Astrocyte (in vitro differentiated cells and primary cell): ENCODE data around the gene EBF4. TPM values are rescaled to one million over a fixed set of nuclear protein-coding genes. Genes with fewer than 3 reads are reported as not detected.

ENCODE experiments used
- DNase-seq: peaks from one replicate; pipeline ENCODE4 v3.0.0-alpha.2; 2010; ENCODE audit warnings: low read depth
- FAIRE-seq: peaks from 2 replicates; lab custom pipeline; 2011; peaks lifted over from hg19 to GRCh38; lab: Jason Lieb, UNC
- H2AFZ ChIP-seq: 2 replicates; pipeline ENCODE4 v1.6.0; 2012; ENCODE audit warnings: low read depth, low read length, inconsistent platforms
- H3K27ac ChIP-seq: 2 replicates; pipeline ENCODE4 v1.5.1; 2011; ENCODE audit warnings: low read depth, low read length, inconsistent platforms
- H3K27me3 ChIP-seq: 2 replicates; pipeline ENCODE4 v1.6.0; 2011; ENCODE audit warnings: low read length, inconsistent platforms; ENCODE audit not compliant: insufficient read depth
- H3K36me3 ChIP-seq: 2 replicates; pipeline ENCODE4 v1.5.1; 2011; ENCODE audit warnings: low read length, inconsistent platforms; ENCODE audit not compliant: insufficient read depth
- H3K4me1 ChIP-seq: 2 replicates; pipeline ENCODE4 v1.5.1; 2011; ENCODE audit warnings: low read length, inconsistent platforms; ENCODE audit not compliant: insufficient read depth
- H3K4me2 ChIP-seq: 2 replicates; pipeline ENCODE4 v1.6.0; 2012; ENCODE audit warnings: low read length, inconsistent platforms
- H3K4me3 ChIP-seq: 2 replicates; pipeline ENCODE4 v1.5.1; 2011; ENCODE audit warnings: low read depth, mild to moderate bottlenecking, low read length, inconsistent platforms; ENCODE audit not compliant: insufficient read depth
- H3K79me2 ChIP-seq: 2 replicates; pipeline ENCODE4 v1.6.0; 2012; ENCODE audit warnings: mild to moderate bottlenecking, low read length, inconsistent platforms; ENCODE audit not compliant: insufficient read depth
- H3K9ac ChIP-seq: 2 replicates; pipeline ENCODE4 v1.6.0; 2012; ENCODE audit warnings: mild to moderate bottlenecking, low read length, inconsistent platforms
- H3K9me3 ChIP-seq: 2 replicates; pipeline ENCODE4 v1.5.1; 2012; ENCODE audit warnings: low read depth, mild to moderate bottlenecking, low read length, inconsistent platforms; ENCODE audit not compliant: insufficient read depth
- H4K20me1 ChIP-seq: 2 replicates; pipeline ENCODE4 v1.6.0; 2012; ENCODE audit warnings: low read length, inconsistent platforms; ENCODE audit not compliant: insufficient read depth
- H3K27ac Mint-ChIP-seq: one replicate; pipeline ENCODE4 v1.8.0; 2021; ENCODE audit warnings: mild to moderate bottlenecking, mixed read lengths; ENCODE audit not compliant: unreplicated experiment
- H3K27me3 Mint-ChIP-seq: one replicate; pipeline ENCODE4 v1.8.0; 2021; ENCODE audit warnings: low read depth, mixed read lengths; ENCODE audit not compliant: unreplicated experiment
- H3K36me3 Mint-ChIP-seq: one replicate; pipeline ENCODE4 v1.8.0; 2021; ENCODE audit warnings: low read depth, mixed read lengths; ENCODE audit not compliant: unreplicated experiment
- H3K4me1 Mint-ChIP-seq: one replicate; pipeline ENCODE4 v1.8.0; 2021; ENCODE audit warnings: low read depth, mixed read lengths; ENCODE audit not compliant: unreplicated experiment
- H3K4me3 Mint-ChIP-seq: one replicate; pipeline ENCODE4 v1.8.0; 2021; ENCODE audit warnings: mild to moderate bottlenecking, moderate library complexity, mixed read lengths; ENCODE audit not compliant: unreplicated experiment
- H3K9me3 Mint-ChIP-seq: one replicate; pipeline ENCODE4 v1.8.0; 2021; ENCODE audit warnings: mild to moderate bottlenecking, mixed read lengths; ENCODE audit not compliant: unreplicated experiment
- EZH2 ChIP-seq: IDR thresholded peaks from 2 replicates; pipeline ENCODE4 v1.6.1; 2012; ENCODE audit warnings: mild to moderate bottlenecking, low read length, inconsistent platforms; ENCODE audit not compliant: insufficient read depth
- total RNA-seq: library from RNA; stranded (reverse); gene quantifications from 2 replicates; pipeline ENCODE4 v1.2.1, GENCODE V29; 2021
- TF ChIP-seq, protein P1 (sequence below): IDR thresholded peaks from 2 replicates; pipeline ENCODE4 v1.5.1; 2011; ENCODE audit warnings: low read depth, mild to moderate bottlenecking, inconsistent platforms, low read length, moderate library complexity; ENCODE audit not compliant: insufficient read depth

Gene EBF4
- total RNA-seq, 1 donor from 2014 or later: 2.3 TPM

- Histone ChIP-seq H3K4me2 (no peak overlapping the region), H3K27me3 (peaks cover 43% of the 10 kb centered on the region), H3K9ac (no peak overlapping the region), H3K4me3 (no peak overlapping the region), H4K20me1 (peaks cover 12% of the 10 kb centered on the region), H3K9me3 (no peaks in the 10 kb centered on the region), H3K36me3 (no peaks in the 10 kb centered on the region), H2AFZ (no peak overlapping the region), H3K4me1 (no peaks in the 10 kb centered on the region), H3K79me2 (no peaks in the 10 kb centered on the region), H3K27ac (no peak overlapping the region)
- Mint-ChIP-seq H3K4me1 (no peaks in the 10 kb centered on the region), H3K9me3 (peaks cover 5% of the 10 kb centered on the region), H3K36me3 (no peaks in the 10 kb centered on the region), H3K4me3 (no peak overlapping the region), H3K27me3 (peaks cover 71% of the 10 kb centered on the region), H3K27ac (no peak overlapping the region)
- DNase-seq (no peak), FAIRE-seq (no peak)
- TF ChIP-seq, protein P1, sequence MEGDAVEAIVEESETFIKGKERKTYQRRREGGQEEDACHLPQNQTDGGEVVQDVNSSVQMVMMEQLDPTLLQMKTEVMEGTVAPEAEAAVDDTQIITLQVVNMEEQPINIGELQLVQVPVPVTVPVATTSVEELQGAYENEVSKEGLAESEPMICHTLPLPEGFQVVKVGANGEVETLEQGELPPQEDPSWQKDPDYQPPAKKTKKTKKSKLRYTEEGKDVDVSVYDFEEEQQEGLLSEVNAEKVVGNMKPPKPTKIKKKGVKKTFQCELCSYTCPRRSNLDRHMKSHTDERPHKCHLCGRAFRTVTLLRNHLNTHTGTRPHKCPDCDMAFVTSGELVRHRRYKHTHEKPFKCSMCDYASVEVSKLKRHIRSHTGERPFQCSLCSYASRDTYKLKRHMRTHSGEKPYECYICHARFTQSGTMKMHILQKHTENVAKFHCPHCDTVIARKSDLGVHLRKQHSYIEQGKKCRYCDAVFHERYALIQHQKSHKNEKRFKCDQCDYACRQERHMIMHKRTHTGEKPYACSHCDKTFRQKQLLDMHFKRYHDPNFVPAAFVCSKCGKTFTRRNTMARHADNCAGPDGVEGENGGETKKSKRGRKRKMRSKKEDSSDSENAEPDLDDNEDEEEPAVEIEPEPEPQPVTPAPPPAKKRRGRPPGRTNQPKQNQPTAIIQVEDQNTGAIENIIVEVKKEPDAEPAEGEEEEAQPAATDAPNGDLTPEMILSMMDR: no peak
- no peak for TF ChIP-seq EZH2
Observed at GRCh38 chr20:2697768-2698167, 5.2 kb downstream of the EBF4 start.

- H3K9me3 ChIP-seq: no peaks in the 10 kb centered on the region
- H3K36me3 ChIP-seq: no peaks in the 10 kb centered on the region
- Mint-ChIP-seq H3K9me3 (peaks cover 5% of the 10 kb centered on the region), H3K27ac (no peak overlapping the region), H3K36me3 (no peaks in the 10 kb centered on the region), H3K4me1 (no peaks in the 10 kb centered on the region), H3K27me3 (peaks cover 71% of the 10 kb centered on the region), H3K4me3 (no peak overlapping the region)
- peaks cover 43% of the 10 kb centered on the region for H3K27me3 ChIP-seq
- no peak overlapping the region for H2AFZ ChIP-seq
- H3K4me3 ChIP-seq: no peak overlapping the region
- H3K4me1 ChIP-seq: no peaks in the 10 kb centered on the region
- H3K79me2 ChIP-seq: no peaks in the 10 kb centered on the region
- H3K27ac ChIP-seq: no peak overlapping the region
- TF ChIP-seq, protein P1: no peak
- no peak for TF ChIP-seq EZH2
- H4K20me1 ChIP-seq: peaks cover 12% of the 10 kb centered on the region
- FAIRE-seq: no peak
- no peak overlapping the region for H3K9ac ChIP-seq
- no peak overlapping the region for H3K4me2 ChIP-seq
- DNase-seq: no peak
Observed at GRCh38 chr20:2698186-2698817, 5.7 kb downstream of the EBF4 start.

DNA sequence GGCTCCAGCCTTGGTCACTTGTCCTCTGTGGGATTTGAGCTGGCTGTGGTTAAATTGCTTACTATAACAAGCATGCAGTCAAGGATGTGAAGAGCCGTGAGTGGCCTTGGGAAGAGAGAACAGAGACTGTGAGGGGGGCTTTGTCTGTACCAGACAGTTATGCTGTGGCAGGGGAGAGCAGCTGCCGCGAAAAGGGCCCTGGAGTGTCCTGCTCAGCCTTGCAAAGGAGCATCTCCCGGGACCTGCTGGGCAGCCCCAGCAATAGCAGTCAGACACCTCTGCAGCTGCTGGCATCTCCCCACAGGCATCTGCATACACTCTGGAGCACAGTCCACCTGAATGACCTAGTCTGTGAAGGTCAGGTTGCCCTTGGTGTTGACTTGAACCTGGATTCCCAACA lies 6.3 kb downstream of the EBF4 start:
- no peak overlapping the region for H2AFZ ChIP-seq
- Mint-ChIP-seq H3K36me3 (no peaks in the 10 kb centered on the region), H3K9me3 (peaks cover 5% of the 10 kb centered on the region), H3K4me3 (no peak overlapping the region), H3K27ac (no peak overlapping the region), H3K27me3 (peaks cover 73% of the 10 kb centered on the region), H3K4me1 (no peaks in the 10 kb centered on the region)
- peaks cover 12% of the 10 kb centered on the region for H4K20me1 ChIP-seq
- H3K4me3 ChIP-seq: no peak overlapping the region
- FAIRE-seq (no peak), DNase-seq (no peak)
- H3K9ac ChIP-seq: no peak overlapping the region
- TF ChIP-seq EZH2: no peak
- TF ChIP-seq, protein P1: no peak
- no peaks in the 10 kb centered on the region for H3K9me3 ChIP-seq
- no peaks in the 10 kb centered on the region for H3K4me1 ChIP-seq
- no peak overlapping the region for H3K27ac ChIP-seq
- no peak overlapping the region for H3K4me2 ChIP-seq
- H3K79me2 ChIP-seq: no peaks in the 10 kb centered on the region
- H3K27me3 ChIP-seq: peaks cover 39% of the 10 kb centered on the region
- H3K36me3 ChIP-seq: no peaks in the 10 kb centered on the region
